HepG2 (cell line): Measurements from ENCODE around the gene KCNQ2.
A peak's percentile ranks its signal among the peaks of the same experiment; 100 is the strongest.

ENCODE experiments used
- BRD4 ChIP-seq: sonication (generic); formaldehyde crosslinking; IDR thresholded peaks from 2 replicates; pipeline ENCODE4 v1.4.0; 2020; ENCODE audit warnings: missing genetic modification reagents
- EZH2 ChIP-seq: conservative IDR thresholded peaks from 2 replicates; pipeline ENCODE4 v1.6.1; 2012; ENCODE audit warnings: mild to moderate bottlenecking, low read depth, low read length, moderate library complexity
- MAFG ChIP-seq: sonication (generic); formaldehyde crosslinking; IDR thresholded peaks from 2 replicates; pipeline ENCODE4 v1.5.1; 2020; ENCODE audit warnings: mild to moderate bottlenecking, missing genetic modification reagents
- PAWR ChIP-seq: sonication (generic); formaldehyde crosslinking; IDR thresholded peaks from 2 replicates; pipeline ENCODE4 v1.4.0; 2020; ENCODE audit warnings: missing genetic modification reagents, mild to moderate bottlenecking, borderline replicate concordance
- UBTF ChIP-seq: sonication (generic); formaldehyde crosslinking; IDR thresholded peaks from 2 replicates; pipeline ENCODE4 v1.4.0; 2020; ENCODE audit warnings: mild to moderate bottlenecking, missing genetic modification reagents
- ZBTB33 ChIP-seq: sonication (generic); formaldehyde crosslinking; IDR thresholded peaks from 2 replicates; pipeline ENCODE4 v1.4.0; 2020; ENCODE audit warnings: missing genetic modification reagents
- ZBTB7A ChIP-seq: sonication (generic); formaldehyde crosslinking; IDR thresholded peaks from 2 replicates; pipeline ENCODE4 v1.8.0; 2022; ENCODE audit warnings: mild to moderate bottlenecking, missing genetic modification reagents
- ZMAT3 ChIP-seq: sonication (generic); formaldehyde crosslinking; conservative IDR thresholded peaks from 2 replicates; pipeline ENCODE4 v1.7.0; 2021; ENCODE audit warnings: missing genetic modification reagents
- ZNF124 ChIP-seq: sonication (generic); formaldehyde crosslinking; IDR thresholded peaks from 2 replicates; pipeline ENCODE4 v1.4.0; 2020; ENCODE audit warnings: missing genetic modification reagents
- TF ChIP-seq, protein P1 (sequence below): IDR thresholded peaks from 2 replicates; pipeline ENCODE4 v1.6.1; 2012; ENCODE audit warnings: inconsistent platforms
- TF ChIP-seq, protein P2 (sequence below): sonication (generic); formaldehyde crosslinking; IDR thresholded peaks from 2 replicates; pipeline ENCODE4 v1.5.0; 2020; ENCODE audit warnings: mild to moderate bottlenecking, missing genetic modification reagents
- TF ChIP-seq, protein P3 (sequence below): sonication (generic); formaldehyde crosslinking; IDR thresholded peaks from 2 replicates; pipeline ENCODE4 v1.5.0; 2020; ENCODE audit warnings: mild to moderate bottlenecking, missing genetic modification reagents, moderate library complexity
- TF ChIP-seq, protein P4 (sequence below): sonication (generic); formaldehyde crosslinking; IDR thresholded peaks from 2 replicates; pipeline ENCODE4 v1.4.0; 2020; ENCODE audit warnings: mild to moderate bottlenecking, missing genetic modification reagents

- peak; percentile 93 for TF ChIP-seq EZH2
- TF ChIP-seq ZNF124 (CRISPR knock-in tag) = no peak
- TF ChIP-seq UBTF = no peak
- no peak for TF ChIP-seq ZBTB33 (CRISPR knock-in tag)
- TF ChIP-seq PAWR (CRISPR knock-in tag) = no peak
- TF ChIP-seq ZMAT3 (CRISPR knock-in tag) = no peak
- TF ChIP-seq, protein P1, sequence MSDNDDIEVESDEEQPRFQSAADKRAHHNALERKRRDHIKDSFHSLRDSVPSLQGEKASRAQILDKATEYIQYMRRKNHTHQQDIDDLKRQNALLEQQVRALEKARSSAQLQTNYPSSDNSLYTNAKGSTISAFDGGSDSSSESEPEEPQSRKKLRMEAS = no peak
- no peak for TF ChIP-seq MAFG
- TF ChIP-seq ZBTB7A (CRISPR knock-in tag) = no peak
- TF ChIP-seq, protein P2, sequence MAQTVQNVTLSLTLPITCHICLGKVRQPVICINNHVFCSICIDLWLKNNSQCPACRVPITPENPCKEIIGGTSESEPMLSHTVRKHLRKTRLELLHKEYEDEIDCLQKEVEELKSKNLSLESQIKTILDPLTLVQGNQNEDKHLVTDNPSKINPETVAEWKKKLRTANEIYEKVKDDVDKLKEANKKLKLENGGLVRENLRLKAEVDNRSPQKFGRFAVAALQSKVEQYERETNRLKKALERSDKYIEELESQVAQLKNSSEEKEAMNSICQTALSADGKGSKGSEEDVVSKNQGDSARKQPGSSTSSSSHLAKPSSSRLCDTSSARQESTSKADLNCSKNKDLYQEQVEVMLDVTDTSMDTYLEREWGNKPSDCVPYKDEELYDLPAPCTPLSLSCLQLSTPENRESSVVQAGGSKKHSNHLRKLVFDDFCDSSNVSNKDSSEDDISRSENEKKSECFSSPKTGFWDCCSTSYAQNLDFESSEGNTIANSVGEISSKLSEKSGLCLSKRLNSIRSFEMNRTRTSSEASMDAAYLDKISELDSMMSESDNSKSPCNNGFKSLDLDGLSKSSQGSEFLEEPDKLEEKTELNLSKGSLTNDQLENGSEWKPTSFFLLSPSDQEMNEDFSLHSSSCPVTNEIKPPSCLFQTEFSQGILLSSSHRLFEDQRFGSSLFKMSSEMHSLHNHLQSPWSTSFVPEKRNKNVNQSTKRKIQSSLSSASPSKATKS (CRISPR knock-in tag) = no peak
- TF ChIP-seq, protein P3, sequence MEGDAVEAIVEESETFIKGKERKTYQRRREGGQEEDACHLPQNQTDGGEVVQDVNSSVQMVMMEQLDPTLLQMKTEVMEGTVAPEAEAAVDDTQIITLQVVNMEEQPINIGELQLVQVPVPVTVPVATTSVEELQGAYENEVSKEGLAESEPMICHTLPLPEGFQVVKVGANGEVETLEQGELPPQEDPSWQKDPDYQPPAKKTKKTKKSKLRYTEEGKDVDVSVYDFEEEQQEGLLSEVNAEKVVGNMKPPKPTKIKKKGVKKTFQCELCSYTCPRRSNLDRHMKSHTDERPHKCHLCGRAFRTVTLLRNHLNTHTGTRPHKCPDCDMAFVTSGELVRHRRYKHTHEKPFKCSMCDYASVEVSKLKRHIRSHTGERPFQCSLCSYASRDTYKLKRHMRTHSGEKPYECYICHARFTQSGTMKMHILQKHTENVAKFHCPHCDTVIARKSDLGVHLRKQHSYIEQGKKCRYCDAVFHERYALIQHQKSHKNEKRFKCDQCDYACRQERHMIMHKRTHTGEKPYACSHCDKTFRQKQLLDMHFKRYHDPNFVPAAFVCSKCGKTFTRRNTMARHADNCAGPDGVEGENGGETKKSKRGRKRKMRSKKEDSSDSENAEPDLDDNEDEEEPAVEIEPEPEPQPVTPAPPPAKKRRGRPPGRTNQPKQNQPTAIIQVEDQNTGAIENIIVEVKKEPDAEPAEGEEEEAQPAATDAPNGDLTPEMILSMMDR = no peak
- TF ChIP-seq, protein P4, sequence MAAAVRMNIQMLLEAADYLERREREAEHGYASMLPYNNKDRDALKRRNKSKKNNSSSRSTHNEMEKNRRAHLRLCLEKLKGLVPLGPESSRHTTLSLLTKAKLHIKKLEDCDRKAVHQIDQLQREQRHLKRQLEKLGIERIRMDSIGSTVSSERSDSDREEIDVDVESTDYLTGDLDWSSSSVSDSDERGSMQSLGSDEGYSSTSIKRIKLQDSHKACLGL = no peak
- no peak for TF ChIP-seq BRD4
Observed at GRCh38 chr20:63471002-63471716, 1.3 kb downstream of the KCNQ2 start.
